Hepatic stellate cell (primary cell): Measurements from ENCODE around the gene IL31RA.
A peak's percentile ranks its signal among the peaks of the same experiment; 100 is the strongest.

ENCODE experiments used
- DNase-seq: peaks from one replicate; pipeline ENCODE4 v3.0.0; 2011; ENCODE audit warnings: low spot score

IL31RA gene

DNA sequence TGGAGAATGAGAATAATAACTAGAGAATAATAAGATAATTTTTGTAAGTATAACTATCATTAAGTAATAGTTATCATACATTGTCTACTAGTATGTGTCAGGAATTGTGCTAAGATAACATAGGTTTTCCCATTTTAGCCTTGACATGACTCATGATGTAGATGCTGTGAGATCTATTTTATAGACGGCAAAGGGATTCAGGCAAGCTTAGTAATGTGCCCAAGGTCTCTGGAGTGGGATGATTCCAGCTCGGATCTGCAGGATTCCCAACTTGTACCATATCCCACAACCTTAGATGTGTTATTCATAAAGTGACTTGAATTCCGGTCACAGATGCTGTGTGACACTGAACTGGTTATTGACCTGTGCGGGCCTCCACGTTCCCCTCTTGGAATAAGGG lies 51.5 kb downstream of the IL31RA start:
- DNase-seq: no peak

DNA sequence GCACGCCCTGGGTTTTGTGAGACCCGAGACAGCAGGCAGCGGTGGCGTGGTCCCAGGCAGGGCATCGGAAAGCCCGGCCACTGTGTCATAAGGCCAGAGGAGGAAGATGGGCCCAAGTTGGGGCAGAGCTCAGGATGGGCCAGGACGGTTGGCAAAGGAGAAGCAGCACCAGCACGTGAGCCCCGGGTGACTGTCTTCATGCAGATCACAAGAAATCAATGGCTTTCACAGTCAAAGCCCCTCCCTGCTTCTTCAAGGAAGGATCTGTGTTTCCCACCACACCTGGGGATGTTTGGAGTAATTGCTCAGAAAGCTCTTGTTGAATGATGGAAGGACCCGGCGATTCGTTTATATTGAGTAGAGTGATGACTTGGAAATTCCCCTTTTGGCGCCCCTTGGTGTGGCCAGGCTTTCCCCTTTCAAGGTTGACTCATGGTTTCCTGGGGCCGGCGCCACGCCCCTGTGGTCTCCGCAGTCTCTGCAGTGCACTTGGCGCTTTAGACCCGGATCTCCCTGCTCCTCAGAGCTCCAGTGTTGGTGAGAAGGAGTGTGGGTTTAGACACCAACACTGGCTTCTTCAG lies 52.1 kb downstream of the IL31RA start:
- no peak for DNase-seq

GRCh38 chr5:55904152-55904551 lies 53.0 kb downstream of the IL31RA start:
- no peak for DNase-seq

- DNase-seq: no peak
Observed at GRCh38 chr5:55905251-55905650, 54.1 kb downstream of the IL31RA start.

- no peak for DNase-seq
Observed at GRCh38 chr5:55907927-55908326, 56.8 kb downstream of the IL31RA start.

DNA sequence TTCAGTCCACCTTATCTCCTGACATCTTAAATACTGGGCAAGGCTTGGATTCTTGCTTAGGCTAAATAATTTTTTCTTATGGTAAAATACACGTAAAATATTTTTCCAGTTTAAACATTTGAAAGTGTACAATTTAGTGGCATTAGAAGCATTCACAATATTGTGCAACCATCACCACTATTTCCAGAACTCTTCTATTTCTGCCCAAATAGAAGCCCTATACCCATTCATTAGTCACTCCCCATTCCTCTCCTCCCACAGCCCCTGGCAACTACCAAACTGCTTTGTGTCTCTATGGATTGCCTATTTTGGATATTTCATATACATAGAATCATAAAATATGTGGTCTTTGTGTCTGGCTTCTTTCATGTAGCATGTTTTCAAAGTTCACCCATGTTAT lies 57.6 kb downstream of the IL31RA start:
- no peak for DNase-seq

- no peak for DNase-seq
Observed at GRCh38 chr5:55911784-55912653, 60.9 kb downstream of the IL31RA start.

DNA sequence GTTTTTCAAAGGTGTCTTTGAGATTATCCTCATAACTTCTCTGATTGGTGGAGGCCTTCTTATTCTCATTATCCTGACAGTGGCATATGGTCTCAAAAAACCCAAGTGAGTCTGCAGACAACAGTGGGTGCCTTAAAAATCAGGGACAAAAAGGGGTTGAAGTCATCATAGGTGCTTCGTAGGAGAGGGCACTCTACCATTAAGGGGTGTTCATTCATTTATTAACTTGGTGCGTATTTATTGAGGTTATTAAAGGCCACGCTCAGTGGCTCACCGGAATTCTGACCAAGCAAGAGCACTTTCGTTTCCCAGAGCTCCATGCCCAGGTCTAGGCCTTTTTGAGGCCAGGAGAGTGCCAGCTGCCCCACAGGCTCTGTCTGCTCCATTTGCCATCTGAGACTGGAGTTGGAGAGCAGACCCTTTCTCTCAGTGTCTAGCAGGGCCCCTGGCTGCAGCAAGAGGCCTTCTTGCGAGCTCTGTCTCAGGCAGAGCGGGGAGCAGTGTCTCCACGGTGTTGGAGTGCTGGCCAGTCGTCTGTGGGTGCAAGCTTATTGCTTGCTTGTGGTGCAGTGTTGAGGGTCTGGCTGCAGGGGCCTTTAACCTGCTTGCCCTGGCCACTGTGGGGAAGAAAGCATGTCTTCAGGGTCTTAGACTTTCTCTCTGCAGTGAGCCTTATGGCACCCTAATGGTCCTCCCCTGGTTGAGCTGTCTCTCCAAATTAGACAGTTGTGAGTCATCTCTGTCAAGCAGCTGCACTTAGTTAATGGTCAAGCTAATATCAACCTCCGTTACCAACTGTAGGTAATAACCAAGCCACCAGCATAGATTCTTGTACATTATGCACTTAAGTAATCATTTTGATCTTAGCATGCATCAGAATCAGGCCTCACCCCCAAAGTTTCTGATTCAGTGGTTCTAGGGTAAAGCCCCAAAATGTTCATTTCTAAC lies 62.6 kb downstream of the IL31RA start:
- DNase-seq: no peak

DNA sequence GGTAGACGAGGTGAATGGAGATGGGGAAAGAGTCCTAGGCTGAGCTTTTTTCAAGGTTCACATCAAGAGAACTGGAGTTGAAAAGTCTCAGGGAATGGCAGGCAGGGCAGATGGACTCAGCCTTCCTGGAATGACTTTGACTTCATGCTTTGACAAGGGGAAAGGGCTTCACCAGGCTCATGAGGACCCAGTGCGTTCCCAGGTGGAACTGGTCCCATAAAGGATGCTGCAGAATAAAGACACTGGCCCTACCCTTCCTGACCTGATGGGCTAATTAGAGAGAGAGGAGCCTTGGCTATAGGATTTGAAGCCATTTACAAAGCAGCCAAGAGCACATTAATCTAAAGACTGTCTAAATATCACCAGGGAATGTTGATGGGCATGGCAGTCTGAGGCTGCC lies 63.8 kb downstream of the IL31RA start:
- no peak for DNase-seq

GRCh38 chr5:55915783-55916182 lies 64.6 kb downstream of the IL31RA start:
- no peak for DNase-seq

- DNase-seq: no peak
Observed at GRCh38 chr5:55916986-55917385, 65.8 kb downstream of the IL31RA start.

DNA sequence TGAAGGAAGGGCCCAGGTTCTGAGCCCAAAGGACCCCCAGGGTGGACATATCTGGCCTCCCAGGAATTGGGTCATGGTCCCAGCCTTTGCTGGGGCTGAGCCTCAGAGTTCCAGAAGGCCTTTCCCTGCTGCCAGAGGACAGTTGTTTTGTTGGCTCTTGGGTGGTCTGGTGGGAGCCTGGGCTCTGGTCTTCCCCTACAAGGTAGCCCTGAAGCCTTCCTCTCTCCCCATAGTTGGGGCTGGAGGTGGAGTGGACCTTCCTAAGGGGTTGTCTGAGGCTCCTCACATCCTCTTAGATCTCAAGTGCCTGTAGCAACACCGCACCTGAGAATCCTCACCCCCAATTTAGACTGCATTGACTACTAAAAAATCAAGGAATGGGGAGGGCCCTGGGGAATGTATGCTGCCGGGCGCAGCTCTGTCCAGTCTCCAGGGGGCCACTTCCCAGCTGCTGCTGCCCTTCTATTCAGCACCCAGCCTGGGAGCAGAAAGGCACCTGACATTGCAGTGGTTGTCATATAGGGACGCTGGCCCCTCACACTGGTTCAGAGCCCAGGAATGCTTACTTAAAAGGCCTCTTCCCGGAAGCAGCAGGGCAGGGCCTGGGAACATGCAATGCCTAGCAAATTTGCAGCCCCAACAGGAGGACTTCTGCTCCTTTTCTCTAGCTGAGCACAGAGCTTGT lies 66.4 kb downstream of the IL31RA start:
- DNase-seq: no peak

- no peak for DNase-seq
Observed at GRCh38 chr5:55918087-55919035, 67.2 kb downstream of the IL31RA start.

- DNase-seq: no peak
Observed at GRCh38 chr5:55919625-55920024, 68.5 kb downstream of the IL31RA start.

GRCh38 chr5:55920784-55921183 lies 69.6 kb downstream of the IL31RA start:
- DNase-seq: no peak

DNA sequence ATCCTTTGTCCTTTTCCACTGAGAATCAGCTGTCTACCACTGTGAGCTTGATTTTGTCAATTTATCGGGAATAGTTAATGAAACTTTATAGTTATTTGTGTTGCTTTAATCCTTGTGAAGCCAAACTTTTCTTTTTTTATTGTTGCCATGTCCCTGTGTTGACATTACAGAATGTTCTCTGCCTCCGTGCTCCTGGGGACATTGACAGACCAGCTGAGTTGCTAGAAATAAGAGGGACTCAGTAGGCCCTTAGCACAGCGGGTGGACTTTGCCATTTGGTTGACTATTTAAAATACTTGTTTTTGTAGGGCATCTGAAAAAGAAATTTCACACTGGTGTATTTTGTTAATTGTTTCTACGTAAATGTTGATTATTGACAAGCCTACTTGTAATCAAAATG lies 70.5 kb downstream of the IL31RA start:
- no peak for DNase-seq

- DNase-seq: peak; percentile 48
Observed at GRCh38 chr5:55923177-55923771, 72.1 kb downstream of the IL31RA start.

GRCh38 chr5:55923865-55924500 lies 72.8 kb downstream of the IL31RA start:
- no peak for DNase-seq

- DNase-seq: no peak
Observed at GRCh38 chr5:55924744-55925143, 73.6 kb downstream of the IL31RA start.

GRCh38 chr5:55925181-55925580 lies 74.0 kb downstream of the IL31RA start:
- DNase-seq: no peak
